ENCODE results near the gene TCP10L. TPM values are rescaled to one million over a fixed set of nuclear protein-coding genes. Genes with fewer than 3 reads are reported as not detected.

TCP10L gene
- total and polyA plus RNA-seq, 3 donors from 2014 or later = 81.3 to 350 (median 107) TPM

GRCh38 chr21:32604464-32604863 is 19.1 kb upstream of the TCP10L start:
- no peak for DNase-seq
- Histone ChIP-seq H3K27ac (no peak overlapping the region), H3K9me3 (no peaks in the 10 kb centered on the region), H3K4me1 (no peaks in the 10 kb centered on the region), H3K27me3 (no peaks in the 10 kb centered on the region), H3K4me3 (no peak overlapping the region), H3K36me3 (ENCODE audit: low read depth, missing control alignments) (no peaks in the 10 kb centered on the region)
- intact Hi-C loops (cut with DNase I; ENCODE audit: low total_unique reads) = no loop called here
- 80 to 88% methylated on average over 8 of the region's 8 CpGs for WGBS, 2 donors
- no peak for TF ChIP-seq CTCF (IDR thresholded peaks at IDR 0.05)
- no peak for TF ChIP-seq POLR2A (IDR thresholded peaks at IDR 0.05)

- WGBS, 2 donors = 78 to 83% methylated on average over 8 of the region's 8 CpGs
- no peaks in the 10 kb centered on the region for H3K9me3 ChIP-seq
- TF ChIP-seq CTCF (IDR thresholded peaks at IDR 0.05) (no peak), POLR2A (IDR thresholded peaks at IDR 0.05) (no peak)
- no peaks in the 10 kb centered on the region for H3K27me3 ChIP-seq
- DNase-seq = no peak
- intact Hi-C loops (cut with DNase I; ENCODE audit: low total_unique reads) = no loop called here
- no peaks in the 10 kb centered on the region for H3K4me1 ChIP-seq
- no peaks in the 10 kb centered on the region for H3K36me3 ChIP-seq (ENCODE audit: low read depth, missing control alignments)
- H3K27ac ChIP-seq = no peak overlapping the region
- H3K4me3 ChIP-seq = no peak overlapping the region
These were observed 17.8 kb upstream of the TCP10L start for GRCh38 chr21:32603131-32603530.

- no peaks in the 10 kb centered on the region for H3K27me3 ChIP-seq
- WGBS, 2 donors = 91 to 95% methylated on average over 6 of the region's 6 CpGs
- no peak for DNase-seq
- H3K9me3 ChIP-seq = no peaks in the 10 kb centered on the region
- no peak overlapping the region for H3K27ac ChIP-seq
- no peak for TF ChIP-seq CTCF (IDR thresholded peaks at IDR 0.05)
- TF ChIP-seq POLR2A (IDR thresholded peaks at IDR 0.05) = no peak
- H3K4me1 ChIP-seq = no peaks in the 10 kb centered on the region
- H3K36me3 ChIP-seq (ENCODE audit: low read depth, missing control alignments) = no peaks in the 10 kb centered on the region
- no peak overlapping the region for H3K4me3 ChIP-seq
- intact Hi-C loops (cut with DNase I; ENCODE audit: low total_unique reads) = no loop called here
These were observed 16.8 kb upstream of the TCP10L start for GRCh38 chr21:32602099-32602498.

GRCh38 chr21:32599526-32599925 is 14.2 kb upstream of the TCP10L start:
- DNase-seq = no peak
- H3K9me3 ChIP-seq = no peaks in the 10 kb centered on the region
- no peak overlapping the region for H3K27ac ChIP-seq
- no peaks in the 10 kb centered on the region for H3K36me3 ChIP-seq (ENCODE audit: low read depth, missing control alignments)
- no peak overlapping the region for H3K4me3 ChIP-seq
- TF ChIP-seq CTCF (IDR thresholded peaks at IDR 0.05) (no peak), POLR2A (IDR thresholded peaks at IDR 0.05) (no peak)
- intact Hi-C loops (cut with DNase I; ENCODE audit: low total_unique reads) = no loop called here
- 88 to 92% methylated on average over 8 of the region's 8 CpGs for WGBS, 2 donors
- no peaks in the 10 kb centered on the region for H3K27me3 ChIP-seq
- no peaks in the 10 kb centered on the region for H3K4me1 ChIP-seq

- H3K9me3 ChIP-seq = no peaks in the 10 kb centered on the region
- H3K27me3 ChIP-seq = no peaks in the 10 kb centered on the region
- no peaks in the 10 kb centered on the region for H3K4me1 ChIP-seq
- 79 to 81% methylated on average over 5 of the region's 5 CpGs for WGBS, 2 donors
- H3K36me3 ChIP-seq (ENCODE audit: low read depth, missing control alignments) = no peaks in the 10 kb centered on the region
- intact Hi-C loops (cut with DNase I; ENCODE audit: low total_unique reads) = no loop called here
- DNase-seq = no peak
- H3K27ac ChIP-seq = no peak overlapping the region
- TF ChIP-seq CTCF (IDR thresholded peaks at IDR 0.05) (no peak), POLR2A (IDR thresholded peaks at IDR 0.05) (no peak)
- H3K4me3 ChIP-seq = no peak overlapping the region
These were observed 13.8 kb upstream of the TCP10L start for GRCh38 chr21:32599091-32599490.
